HepG2 (cell line): ENCODE measurements around the gene DNAJB12. TPM values are rescaled to one million over a fixed set of nuclear protein-coding genes. Genes with fewer than 3 reads are reported as not detected.

Source experiments
- KLF6 ChIP-seq: IDR thresholded peaks from 2 replicates; pipeline ENCODE4 v1.8.0; 2016; ENCODE audit warnings: missing biosample characterization, missing genetic modification reagents
- MAFK ChIP-seq, 2 experiments: IDR thresholded peaks in 1 of 2; conservative IDR thresholded peaks in 1 of 2; 2 replicates each; pipeline ENCODE4 v1.6.1; 2011; ENCODE audit warnings: improper control_type of control experiment in 2 of 2, low read length in 2 of 2
- MTA1 ChIP-seq: sonication (generic); formaldehyde crosslinking; IDR thresholded peaks from 2 replicates; pipeline ENCODE4 v1.4.0; 2020; ENCODE audit warnings: missing genetic modification reagents, mild to moderate bottlenecking, borderline replicate concordance
- NBN ChIP-seq: fragments of 450-650 bp; conservative IDR thresholded peaks from 2 replicates; pipeline ENCODE4 v1.6.1; 2017
- NFKBIZ ChIP-seq: IDR thresholded peaks from 2 replicates; pipeline ENCODE4 v1.6.1; 2018; ENCODE audit warnings: missing genetic modification reagents, missing compliant biosample characterization
- NR2F2 ChIP-seq: IDR thresholded peaks from 2 replicates; pipeline ENCODE4 v1.6.1; 2012; ENCODE audit warnings: low read depth, inconsistent platforms, borderline replicate concordance
- POLR2AphosphoS5 ChIP-seq: IDR thresholded peaks from 2 replicates; pipeline ENCODE4 v1.6.1; 2012; ENCODE audit warnings: low read depth, low read length
- REPIN1 ChIP-seq: sonication (generic); formaldehyde crosslinking; IDR thresholded peaks from 2 replicates; pipeline ENCODE4 v1.8.0; 2022; ENCODE audit warnings: missing genetic modification reagents, low read depth, mild to moderate bottlenecking, borderline replicate concordance
- ZBTB38 ChIP-seq: sonication (generic); formaldehyde crosslinking; IDR thresholded peaks from 2 replicates; pipeline ENCODE4 v1.5.1; 2020; ENCODE audit warnings: mild to moderate bottlenecking, missing genetic modification reagents
- ZFP36L1 ChIP-seq: sonication (generic); formaldehyde crosslinking; IDR thresholded peaks from 2 replicates; pipeline ENCODE4 v1.8.0; 2022; ENCODE audit warnings: mild to moderate bottlenecking, missing genetic modification reagents, moderate library complexity
- ZNF841 ChIP-seq: sonication (generic); formaldehyde crosslinking; IDR thresholded peaks from 2 replicates; pipeline ENCODE4 v1.8.1; 2023; ENCODE audit warnings: missing genetic modification reagents, borderline replicate concordance
- polyA plus RNA-seq, 8 experiments: library from polyadenylated mRNA; depleted of rRNA in 3 of 8; stranded (reverse) in 7 of 8; unstranded in 1 of 8; fragments of >200 nt; fragmentation: Illumina TruSeq in 4 of 8; extraction: Trizol in 4 of 8; gene quantifications; 2 replicates each; pipeline versions ENCODE4 v1.2.1 to v1.2.3, GENCODE V29; 2011 to 2016; ENCODE audit warnings: low read depth in 4 of 8, missing spikeins in 1 of 8, mixed read lengths in 1 of 8; ENCODE audit not compliant: insufficient read depth in 1 of 8
- total RNA-seq, 5 experiments: library from RNA; depleted of rRNA; stranded (reverse); fragments of >200 nt; fragmentation: Illumina TruSeq; extraction: Trizol; gene quantifications; 2 replicates each; pipeline ENCODE4 v1.2.3, GENCODE V29; 2016; ENCODE audit warnings: low read depth in 1 of 5
- TF ChIP-seq, protein P1 (sequence below): sonication (generic); formaldehyde crosslinking; IDR thresholded peaks from 2 replicates; pipeline ENCODE4 v1.5.1; 2020; ENCODE audit warnings: missing genetic modification reagents, mild to moderate bottlenecking, borderline replicate concordance
- TF ChIP-seq, protein P2 (sequence below): sonication (generic); formaldehyde crosslinking; IDR thresholded peaks from 2 replicates; pipeline ENCODE4 v1.4.0; 2020; ENCODE audit warnings: mild to moderate bottlenecking, missing genetic modification reagents
- TF ChIP-seq, protein P3 (sequence below), 2 experiments: sonication (generic) in 1 of 2; formaldehyde crosslinking in 1 of 2; IDR thresholded peaks; 2 replicates each; pipeline versions ENCODE4 v1.4.0 to v1.6.1; 2018 to 2020; ENCODE audit warnings: missing genetic modification reagents in 2 of 2, borderline replicate concordance in 1 of 2, low read depth in 1 of 2, mild to moderate bottlenecking in 1 of 2, missing biosample characterization in 1 of 2
- TF ChIP-seq, protein P4 (sequence below): sonication (generic); formaldehyde crosslinking; IDR thresholded peaks from 2 replicates; pipeline ENCODE4 v1.8.0; 2022; ENCODE audit warnings: mild to moderate bottlenecking, missing genetic modification reagents, borderline replicate concordance

Gene DNAJB12
- total and polyA plus RNA-seq, 2 of the 13 experiments (the other 11 are each of a cell fraction or from before 2014, with no cell fraction given): 10.8 to 18.2 TPM

GRCh38 chr10:72316748-72317435 is 37.8 kb downstream of the DNAJB12 start (continued):
- TF ChIP-seq, protein P1, sequence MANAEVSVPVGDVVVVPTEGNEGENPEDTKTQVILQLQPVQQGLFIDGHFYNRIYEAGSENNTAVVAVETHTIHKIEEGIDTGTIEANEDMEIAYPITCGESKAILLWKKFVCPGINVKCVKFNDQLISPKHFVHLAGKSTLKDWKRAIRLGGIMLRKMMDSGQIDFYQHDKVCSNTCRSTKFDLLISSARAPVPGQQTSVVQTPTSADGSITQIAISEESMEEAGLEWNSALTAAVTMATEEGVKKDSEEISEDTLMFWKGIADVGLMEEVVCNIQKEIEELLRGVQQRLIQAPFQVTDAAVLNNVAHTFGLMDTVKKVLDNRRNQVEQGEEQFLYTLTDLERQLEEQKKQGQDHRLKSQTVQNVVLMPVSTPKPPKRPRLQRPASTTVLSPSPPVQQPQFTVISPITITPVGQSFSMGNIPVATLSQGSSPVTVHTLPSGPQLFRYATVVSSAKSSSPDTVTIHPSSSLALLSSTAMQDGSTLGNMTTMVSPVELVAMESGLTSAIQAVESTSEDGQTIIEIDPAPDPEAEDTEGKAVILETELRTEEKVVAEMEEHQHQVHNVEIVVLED (CRISPR knock-in tag): no peak
- TF ChIP-seq ZBTB38 (peak; percentile 70), REPIN1 (CRISPR knock-in tag) (0 out of 2 replicates have a peak, but pooled peaks have one; percentile 41), ZFP36L1 (no peak), KLF6 (no peak), MTA1 (CRISPR knock-in tag) (peak; percentile 51; the same call in 1 of the 2 replicates), NFKBIZ (CRISPR knock-in tag) (0 out of 2 replicates have a peak, but pooled peaks have one; percentile 76), POLR2AphosphoS5 (no peak), NBN (no peak), MAFK (conservative IDR thresholded peaks at IDR 0.05 in 1 of 2, IDR thresholded peaks at IDR 0.05 in 1 of 2; ENCODE audit: low read length in 2 of 2) (no peak), NR2F2 (no peak), ZNF841 (CRISPR knock-in tag) (no peak)
- TF ChIP-seq, protein P2, sequence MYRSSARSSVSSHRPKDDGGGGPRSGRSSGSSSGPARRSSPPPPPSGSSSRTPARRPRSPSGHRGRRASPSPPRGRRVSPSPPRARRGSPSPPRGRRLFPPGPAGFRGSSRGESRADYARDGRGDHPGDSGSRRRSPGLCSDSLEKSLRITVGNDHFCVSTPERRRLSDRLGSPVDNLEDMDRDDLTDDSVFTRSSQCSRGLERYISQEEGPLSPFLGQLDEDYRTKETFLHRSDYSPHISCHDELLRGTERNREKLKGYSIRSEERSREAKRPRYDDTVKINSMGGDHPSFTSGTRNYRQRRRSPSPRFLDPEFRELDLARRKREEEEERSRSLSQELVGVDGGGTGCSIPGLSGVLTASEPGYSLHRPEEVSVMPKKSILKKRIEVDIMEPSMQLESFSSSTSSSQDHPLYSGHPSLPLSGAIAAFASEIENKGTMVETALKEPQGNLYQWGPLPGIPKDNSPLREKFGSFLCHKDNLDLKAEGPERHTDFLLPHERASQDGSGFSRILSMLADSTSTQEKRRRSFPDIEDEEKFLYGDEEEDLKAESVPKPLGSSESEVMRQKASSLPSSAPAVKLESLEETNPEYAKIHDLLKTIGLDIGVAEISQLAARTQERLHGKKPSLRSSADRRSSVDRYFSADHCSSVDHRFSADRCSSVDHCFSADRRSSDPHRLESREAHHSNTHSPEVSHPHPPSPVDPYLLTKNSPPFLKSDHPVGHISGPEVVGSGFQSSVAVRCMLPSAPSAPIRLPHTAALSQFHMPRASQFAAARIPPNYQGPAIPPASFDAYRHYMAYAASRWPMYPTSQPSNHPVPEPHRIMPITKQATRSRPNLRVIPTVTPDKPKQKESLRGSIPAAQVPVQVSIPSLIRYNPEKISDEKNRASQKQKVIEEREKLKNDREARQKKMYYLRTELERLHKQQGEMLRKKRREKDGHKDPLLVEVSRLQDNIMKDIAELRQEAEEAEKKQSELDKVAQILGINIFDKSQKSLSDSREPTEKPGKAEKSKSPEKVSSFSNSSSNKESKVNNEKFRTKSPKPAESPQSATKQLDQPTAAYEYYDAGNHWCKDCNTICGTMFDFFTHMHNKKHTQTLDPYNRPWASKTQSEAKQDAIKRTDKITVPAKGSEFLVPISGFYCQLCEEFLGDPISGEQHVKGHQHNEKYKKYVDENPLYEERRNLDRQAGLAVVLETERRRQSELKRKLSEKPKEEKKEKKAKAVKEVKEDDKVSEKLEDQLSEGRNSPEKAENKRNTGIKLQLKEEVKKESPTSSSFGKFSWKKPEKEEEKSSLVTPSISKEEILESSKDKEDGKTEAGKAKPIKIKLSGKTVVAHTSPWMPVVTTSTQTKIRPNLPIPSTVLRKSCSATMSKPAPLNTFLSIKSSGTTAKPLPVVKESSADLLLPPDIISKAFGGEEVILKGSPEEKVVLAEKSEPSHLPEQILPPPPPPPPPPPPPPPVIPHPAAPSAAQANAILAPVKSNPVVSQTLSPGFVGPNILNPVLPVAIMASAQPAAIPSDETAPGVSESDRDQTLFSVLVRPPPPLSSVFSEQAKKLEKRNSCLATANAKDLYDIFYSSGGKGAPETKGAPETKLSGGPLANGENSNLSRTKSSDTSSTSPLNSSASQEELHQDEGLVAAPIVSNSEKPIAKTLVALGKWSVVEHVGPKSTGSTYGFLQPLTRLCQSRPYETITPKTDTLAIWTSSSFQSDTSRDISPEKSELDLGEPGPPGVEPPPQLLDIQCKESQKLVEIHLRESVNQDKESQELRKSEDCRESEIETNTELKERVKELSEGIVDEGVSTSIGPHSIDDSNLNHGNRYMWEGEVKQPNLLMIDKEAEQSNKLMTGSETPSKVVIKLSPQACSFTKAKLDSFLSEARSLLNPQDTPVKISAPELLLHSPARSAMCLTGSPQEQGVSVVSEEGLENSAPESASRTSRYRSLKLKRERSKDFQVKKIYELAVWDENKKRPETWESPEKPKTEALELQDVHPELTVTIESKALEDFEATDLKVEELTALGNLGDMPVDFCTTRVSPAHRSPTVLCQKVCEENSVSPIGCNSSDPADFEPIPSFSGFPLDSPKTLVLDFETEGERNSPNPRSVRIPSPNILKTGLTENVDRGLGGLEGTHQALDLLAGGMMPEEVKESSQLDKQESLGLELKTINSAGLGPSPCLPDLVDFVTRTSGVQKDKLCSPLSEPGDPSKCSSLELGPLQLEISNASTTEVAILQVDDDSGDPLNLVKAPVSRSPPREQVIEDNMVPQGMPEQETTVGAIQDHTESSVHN (CRISPR knock-in tag): peak; percentile 34; the same call in 1 of the 2 replicates
- TF ChIP-seq, protein P3, sequence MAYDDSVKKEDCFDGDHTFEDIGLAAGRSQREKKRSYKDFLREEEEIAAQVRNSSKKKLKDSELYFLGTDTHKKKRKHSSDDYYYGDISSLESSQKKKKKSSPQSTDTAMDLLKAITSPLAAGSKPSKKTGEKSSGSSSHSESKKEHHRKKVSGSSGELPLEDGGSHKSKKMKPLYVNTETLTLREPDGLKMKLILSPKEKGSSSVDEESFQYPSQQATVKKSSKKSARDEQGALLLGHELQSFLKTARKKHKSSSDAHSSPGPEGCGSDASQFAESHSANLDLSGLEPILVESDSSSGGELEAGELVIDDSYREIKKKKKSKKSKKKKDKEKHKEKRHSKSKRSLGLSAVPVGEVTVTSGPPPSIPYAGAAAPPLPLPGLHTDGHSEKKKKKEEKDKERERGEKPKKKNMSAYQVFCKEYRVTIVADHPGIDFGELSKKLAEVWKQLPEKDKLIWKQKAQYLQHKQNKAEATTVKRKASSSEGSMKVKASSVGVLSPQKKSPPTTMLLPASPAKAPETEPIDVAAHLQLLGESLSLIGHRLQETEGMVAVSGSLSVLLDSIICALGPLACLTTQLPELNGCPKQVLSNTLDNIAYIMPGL (CRISPR knock-in tag; IDR thresholded peaks at IDR 0.05; ENCODE audit: borderline replicate concordance in 1 of 2, low read depth in 1 of 2): peak; percentile 31 to 61; a peak in 1 of 4 replicates
- TF ChIP-seq, protein P4, sequence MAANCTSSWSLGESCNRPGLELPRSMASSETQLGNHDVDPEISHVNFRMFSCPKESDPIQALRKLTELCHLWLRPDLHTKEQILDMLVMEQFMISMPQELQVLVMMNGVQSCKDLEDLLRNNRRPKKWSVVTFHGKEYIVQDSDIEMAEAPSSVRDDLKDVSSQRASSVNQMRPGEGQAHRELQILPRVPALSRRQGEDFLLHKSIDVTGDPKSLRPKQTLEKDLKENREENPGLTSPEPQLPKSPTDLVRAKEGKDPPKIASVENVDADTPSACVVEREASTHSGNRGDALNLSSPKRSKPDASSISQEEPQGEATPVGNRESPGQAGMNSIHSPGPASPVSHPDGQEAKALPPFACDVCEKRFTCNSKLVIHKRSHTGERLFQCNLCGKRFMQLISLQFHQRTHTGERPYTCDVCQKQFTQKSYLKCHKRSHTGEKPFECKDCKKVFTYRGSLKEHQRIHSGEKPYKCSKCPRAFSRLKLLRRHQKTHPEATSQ: no peak
